ENCODE results near the gene GNAZ. TPM values are rescaled to one million over a fixed set of nuclear protein-coding genes. Genes with fewer than 3 reads are reported as not detected.

Gene GNAZ
- total RNA-seq, 2 experiments from 2014 or later = 1.2 to 2.1 TPM

DNA sequence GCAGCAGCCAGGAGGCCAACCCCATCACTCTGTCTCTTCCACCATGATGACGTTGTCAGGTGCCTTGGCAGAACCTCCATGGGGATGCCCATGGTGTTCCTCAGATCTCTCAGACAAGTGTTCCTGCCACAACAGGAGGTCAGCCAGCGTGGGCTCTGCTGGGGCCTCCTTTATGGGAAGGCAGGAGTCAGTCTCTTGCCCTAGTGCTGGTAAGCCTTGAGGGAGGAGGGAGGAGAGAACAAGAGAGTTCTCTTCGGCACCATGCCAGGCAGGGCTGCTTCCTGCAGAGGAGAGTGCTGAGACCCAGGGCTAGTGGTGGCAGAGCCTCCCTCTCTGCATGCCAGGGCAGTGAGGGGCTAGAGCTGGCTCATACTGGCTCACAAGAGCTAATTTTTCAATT is 32.5 kb downstream of the GNAZ start:
- ChIA-PET POLR2A (no interaction called here), CTCF (no interaction called here)

DNA sequence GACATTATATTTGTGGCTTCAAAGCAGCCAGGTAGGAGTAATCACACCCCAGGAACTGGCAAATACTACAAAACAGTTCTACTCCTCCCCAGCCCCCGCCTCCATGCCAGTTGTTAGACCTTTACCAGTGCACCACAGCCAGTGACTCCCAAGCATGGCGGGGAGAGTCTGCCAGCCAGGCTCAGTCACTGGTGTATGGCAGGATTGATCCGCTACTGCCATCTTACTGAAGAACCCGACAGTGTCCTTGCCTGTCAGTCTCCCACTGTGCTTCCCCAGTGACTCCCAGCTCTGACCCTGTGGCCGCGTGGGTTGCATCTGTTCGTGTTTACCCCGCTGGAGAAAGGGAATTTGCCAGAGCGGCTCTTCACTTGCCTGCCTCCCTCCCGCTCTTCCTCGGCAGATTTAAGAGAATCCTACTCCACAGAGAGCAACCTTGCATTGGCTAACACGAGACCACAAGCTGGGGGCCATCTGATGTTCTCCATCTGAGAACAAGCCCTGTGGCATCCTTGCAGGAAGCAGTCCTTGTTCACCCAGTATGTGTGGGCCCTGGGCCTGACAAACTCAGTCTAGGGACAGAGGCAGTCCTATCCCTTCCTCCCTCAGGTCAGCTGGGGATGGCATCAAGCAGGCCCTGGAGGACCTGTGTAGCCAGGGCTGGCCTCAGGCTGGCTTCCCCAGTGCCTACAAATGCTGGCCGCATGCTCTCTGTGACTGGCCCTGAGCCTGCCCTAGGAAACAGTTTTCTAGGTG is 33.1 kb downstream of the GNAZ start:
- ChIA-PET CTCF (no interaction called here), POLR2A (no interaction called here)

DNA sequence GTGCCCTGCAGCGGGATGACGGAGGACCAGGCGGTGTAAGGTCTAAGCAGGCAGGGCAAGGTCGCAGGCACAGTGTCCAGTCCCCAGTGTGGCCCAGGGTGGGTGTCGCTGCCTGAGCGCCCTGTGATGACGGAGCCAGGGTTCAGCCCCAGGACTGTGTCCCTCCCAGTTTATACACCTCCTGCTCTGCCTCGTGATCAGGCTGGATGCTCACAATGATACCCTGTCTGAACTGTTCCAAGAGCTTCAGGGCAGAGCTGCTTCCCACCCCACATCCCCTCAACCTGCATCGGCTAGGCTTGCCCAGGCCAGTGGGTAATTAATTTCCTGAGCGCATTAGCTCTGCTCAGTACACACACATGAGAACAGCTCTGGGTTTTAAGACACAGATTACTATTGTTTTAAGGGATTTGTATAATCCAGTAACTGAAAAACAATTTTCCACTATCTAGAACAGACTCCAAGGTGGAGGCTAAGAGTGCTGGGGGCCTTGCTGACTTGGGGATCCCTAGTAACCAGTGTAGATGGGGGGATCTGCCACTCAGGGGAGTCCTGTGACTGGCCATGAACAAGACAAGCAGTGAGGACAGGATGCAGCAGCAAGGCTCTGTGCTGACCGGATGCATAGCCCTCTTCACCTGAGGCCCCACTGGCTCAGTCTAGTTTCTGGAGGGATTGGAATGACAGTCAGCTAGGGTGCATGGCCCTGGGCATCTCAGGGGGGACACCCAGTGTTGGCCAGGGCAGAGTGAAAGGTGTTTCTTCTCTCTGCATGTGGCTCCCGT is 34.1 kb downstream of the GNAZ start:
- CTCF ChIA-PET = no interaction called here

DNA sequence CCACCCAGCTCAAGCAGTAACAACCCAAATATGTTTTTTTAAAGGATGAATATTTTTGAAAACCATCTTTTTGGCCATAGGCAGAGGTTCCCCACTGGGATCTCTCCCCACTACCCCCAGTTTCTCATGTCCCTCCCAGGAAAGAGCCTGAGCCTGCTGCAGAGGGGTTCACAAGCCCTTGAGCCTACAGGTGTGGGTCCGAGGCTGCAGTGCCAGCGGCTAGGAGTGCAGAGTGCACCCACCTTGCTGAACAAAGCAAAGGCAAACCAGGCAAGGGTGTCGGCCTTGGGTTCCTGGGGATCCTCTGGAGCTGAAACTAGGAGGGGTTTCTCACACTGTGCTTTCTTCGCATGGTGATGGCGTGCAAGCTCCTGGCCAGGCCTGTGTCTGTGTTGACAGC is 35.0 kb downstream of the GNAZ start:
- ChIA-PET POLR2A (no interaction called here), CTCF (no interaction called here)

More for the DNA sequence above, 34.1 kb downstream of the GNAZ start:
- POLR2A ChIA-PET = no interaction called here

DNA sequence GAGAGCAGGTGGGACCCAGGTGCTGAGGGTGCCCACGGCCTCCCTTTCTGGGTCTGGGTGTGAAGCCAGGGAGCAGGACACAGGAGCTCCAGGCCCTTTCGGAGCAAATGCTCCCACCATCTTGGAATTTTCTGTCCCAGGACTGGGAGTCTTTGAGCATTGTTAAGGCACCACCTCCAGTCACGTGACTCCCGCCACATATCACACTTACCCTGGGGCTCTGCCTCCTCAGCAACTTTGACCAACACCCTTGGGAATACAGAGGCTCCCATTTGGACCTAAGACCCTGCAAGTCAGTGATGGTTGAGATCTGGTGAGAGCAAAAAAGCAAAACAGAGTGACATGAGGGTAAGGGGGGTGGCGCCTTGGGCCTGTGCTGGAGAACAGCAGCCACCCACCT is 35.6 kb downstream of the GNAZ start:
- ChIA-PET POLR2A (no interaction called here), CTCF (no interaction called here)

DNA sequence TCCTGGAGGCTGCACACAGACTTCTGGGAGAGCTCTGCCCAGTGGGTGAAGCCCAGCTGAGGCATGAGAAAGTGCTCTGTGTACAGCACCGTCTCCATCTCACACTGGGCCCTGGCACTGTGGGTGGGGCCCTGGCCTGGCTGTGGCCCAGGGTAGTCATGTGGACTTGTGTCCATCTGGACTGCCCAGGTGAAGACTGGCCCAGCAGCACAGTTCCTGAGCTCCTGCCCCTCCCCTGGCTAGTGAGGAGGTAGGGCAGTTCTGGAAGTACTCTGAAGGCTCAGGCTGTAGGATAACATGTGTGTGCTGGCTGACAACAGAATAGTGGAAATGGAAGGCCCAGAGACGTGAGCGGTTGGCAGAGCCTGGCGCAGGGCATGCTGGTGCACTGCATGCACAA is 36.0 kb downstream of the GNAZ start:
- POLR2A ChIA-PET = no interaction called here
- CTCF ChIA-PET = no interaction called here

DNA sequence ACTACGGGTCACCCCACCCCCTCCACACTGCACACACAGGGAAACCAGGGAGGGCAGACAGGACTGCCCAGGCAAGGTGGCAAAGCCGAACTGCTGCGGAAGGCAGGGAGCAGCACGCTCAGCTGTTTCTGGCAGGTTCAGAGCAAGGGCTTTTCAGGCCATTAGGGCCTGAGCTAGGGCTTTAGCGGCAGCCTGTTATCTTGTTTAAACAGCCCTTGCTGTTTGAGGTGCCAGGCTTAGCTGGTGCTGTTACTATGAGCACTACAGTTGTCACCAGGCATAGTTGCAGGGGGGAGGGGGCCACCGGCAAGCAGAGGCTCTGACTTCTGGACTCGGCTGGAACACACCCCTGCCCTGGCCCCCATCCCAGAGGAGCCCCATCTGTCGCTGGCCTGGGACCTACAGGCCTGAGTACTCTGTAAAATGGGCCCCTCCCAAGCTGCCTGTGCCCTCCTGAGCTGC is 36.6 kb downstream of the GNAZ start:
- POLR2A ChIA-PET = no interaction called here
- CTCF ChIA-PET = no interaction called here

DNA sequence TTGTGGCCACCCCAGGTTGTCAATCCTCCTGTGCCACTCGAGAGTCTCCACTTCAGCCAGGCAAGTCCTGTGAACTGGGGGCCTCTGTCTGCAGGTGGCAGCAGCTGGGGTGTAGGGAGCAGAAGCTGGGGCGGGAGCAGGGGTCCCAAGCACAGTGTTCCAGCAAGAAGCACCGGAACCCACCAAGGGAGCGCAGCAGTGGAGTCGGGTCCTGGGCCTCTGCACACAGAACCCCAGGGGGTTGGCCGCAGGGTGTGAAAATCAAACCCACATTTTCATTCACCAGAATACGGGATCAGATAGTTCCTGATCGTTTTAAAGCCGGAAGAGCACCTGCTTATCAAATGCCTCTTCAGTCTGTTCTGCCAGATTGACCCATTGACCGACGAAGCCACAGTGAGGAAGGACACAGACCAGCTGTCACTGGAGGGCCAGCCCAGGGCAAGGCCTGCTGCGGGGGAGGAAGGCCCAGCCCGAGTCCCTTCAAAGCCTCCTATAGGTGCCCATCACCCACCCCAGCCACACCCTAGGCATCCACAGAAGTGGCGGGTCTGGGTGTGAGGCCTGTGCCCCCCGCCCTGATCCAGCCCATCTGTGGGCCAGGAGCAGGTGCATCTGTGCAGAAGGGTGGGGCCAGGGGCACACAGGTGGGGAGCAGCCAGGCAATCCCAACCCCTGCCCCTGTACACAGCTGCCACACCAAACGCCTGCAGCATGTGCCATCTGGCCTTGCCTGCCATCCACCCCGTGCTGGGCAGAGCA is 37.3 kb downstream of the GNAZ start:
- ChIA-PET CTCF (no interaction called here), POLR2A (no interaction called here)

DNA sequence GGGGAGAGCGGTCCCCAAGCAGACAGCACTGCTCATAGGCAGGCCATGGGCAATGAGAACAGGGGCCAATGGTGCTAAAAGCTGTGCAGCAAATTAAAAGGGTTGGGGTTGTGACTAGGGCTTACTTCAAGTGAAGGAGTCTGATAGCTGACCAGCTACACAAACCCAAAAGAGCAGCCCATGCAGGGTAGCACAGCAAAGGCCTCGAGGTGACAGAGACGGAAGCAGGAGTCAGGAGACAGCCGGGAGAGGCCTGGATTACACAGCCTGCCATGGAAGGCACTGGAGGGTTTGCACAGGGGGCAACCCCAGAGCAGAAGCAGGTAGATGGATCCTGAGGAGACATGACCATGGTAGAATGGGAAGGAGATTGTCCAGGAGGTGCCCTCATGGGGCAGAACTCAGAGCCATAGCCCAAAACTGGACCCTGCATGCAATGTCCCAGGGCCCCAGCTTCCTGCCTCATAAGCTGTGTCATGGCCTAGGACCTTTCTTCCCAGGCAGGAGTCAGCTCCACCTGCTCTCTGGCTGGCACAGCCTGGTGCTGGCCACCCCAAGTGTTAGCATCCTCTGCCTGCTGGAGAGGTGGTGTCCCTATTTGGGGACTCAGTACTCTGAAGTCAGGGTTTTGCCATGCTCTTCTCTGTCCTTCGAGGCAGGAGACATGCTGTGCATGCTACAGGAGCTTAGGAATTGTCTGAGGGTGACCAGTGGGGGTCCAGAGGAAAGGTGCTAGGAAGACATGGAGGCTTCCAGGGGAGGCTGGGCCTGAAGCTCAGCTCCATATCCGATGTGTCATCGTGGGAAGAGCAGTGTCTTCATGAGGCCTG is 38.1 kb downstream of the GNAZ start:
- POLR2A ChIA-PET = no interaction called here
- CTCF ChIA-PET = no interaction called here

DNA sequence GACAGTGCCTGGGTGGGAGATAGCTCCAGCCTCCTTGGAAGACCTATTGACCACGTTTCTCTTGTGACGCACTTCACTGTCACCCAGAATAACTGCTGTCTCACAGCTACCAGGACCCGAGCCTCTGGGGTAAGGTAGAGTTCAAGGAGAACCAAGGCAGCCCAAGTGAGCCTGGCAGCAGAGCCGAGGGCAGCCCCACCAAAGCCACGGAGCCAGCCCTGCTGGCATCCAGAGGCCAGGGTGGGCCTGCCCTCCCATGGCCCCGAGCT is 38.7 kb downstream of the GNAZ start:
- ChIA-PET CTCF (no interaction called here), POLR2A (no interaction called here)

DNA sequence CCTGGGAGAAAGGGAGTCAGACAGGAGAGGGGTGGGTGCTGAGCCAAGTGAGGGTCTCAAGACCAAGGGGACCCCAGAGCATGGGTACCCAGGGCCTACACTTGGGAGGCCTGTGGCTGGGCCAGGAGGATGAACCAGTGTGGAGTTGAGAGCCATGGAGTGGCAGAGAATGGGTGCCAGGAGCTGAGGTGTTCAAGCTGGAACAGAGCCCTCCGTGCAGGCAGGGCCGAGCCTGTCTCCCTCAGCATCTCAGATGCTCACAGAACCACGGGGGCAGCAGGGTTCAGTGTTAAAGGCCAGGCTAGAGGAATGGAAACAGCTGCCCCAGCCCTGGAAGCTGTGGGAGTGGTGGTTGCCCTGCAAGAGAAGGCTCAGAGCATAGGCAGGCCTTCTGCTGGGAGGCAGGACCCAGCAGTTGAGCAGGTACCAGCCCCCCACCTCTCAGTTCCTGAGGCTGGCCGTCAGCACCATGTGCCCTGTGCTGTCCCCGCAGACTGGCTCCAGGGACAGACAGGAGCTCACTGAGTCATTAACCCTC is 39.2 kb downstream of the GNAZ start:
- POLR2A ChIA-PET = interaction anchor here (1.1 kb wide), 1 partner anchor 31 kb away, joined by 3 read pairs; no protein-coding TSS in a partner anchor
- CTCF ChIA-PET = no interaction called here

DNA sequence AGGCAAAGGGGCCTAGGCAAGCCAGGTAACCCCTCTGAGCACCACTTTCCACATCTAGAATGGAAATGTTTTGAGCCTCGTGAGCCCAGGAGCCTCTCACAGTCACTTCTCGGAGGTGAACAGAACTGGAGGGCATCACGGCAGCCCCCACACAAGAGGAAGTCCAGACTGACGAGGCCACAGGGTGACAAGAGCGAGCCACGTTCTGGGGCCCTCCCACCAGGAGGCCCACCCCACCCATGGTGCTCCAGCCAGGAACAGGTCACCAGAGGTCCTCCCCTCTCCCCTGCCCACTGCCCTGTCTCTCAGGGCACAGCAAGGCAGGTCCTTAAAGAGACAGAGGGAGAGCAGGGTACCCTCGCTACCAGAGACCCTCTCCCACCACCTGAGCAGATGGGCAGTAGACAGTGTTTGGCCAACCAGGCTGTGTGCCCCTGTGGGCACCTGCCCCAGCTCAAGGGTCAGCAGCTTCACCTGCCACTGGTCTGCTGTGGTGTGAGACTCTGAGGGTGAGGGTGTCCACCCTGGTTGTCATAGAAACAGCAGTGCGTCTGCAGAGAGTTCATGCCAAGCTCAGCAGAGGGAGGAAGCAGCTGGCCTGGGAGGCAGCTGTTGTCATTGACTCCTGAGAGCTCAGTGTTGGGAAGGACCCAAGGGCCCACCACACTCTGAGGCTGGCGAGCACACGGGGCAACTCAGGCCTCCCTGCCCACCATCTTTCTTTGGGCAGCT is 40.0 kb downstream of the GNAZ start:
- ChIA-PET CTCF (no interaction called here), POLR2A (interaction anchor here (1.1 kb wide), 1 partner anchor 30 kb away, joined by 3 read pairs; no protein-coding TSS in a partner anchor)

DNA sequence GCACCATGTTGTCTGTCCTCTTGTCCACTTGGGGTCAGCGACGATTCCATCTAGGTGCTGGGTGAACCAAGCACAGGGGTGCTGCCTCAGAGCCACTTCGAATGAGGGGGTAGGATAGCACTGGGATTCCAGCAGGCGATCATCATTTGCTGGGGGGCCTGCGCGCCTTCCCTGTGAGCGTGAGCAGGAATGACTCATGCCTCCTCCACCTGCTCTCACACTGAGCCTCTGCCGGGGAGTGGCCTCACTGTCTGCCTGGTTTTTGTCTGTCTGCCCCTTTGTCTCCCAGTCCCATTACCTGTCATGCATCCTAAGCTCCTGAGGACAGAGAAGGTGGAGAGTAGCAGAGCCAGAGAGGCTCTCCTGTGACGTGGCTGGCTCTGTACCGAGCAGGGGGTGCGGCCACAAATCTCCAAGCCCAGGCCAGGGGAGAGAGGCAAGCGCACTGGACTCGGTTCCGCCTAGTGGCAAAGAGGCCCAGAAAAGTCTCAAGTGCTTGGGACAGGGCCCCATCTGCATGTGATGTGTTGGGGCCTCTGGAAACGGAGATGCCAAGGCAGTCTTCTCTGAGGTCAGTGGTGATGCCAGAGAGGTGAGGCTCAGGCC is 40.7 kb downstream of the GNAZ start:
- ChIA-PET POLR2A (no interaction called here), CTCF (no interaction called here)

DNA sequence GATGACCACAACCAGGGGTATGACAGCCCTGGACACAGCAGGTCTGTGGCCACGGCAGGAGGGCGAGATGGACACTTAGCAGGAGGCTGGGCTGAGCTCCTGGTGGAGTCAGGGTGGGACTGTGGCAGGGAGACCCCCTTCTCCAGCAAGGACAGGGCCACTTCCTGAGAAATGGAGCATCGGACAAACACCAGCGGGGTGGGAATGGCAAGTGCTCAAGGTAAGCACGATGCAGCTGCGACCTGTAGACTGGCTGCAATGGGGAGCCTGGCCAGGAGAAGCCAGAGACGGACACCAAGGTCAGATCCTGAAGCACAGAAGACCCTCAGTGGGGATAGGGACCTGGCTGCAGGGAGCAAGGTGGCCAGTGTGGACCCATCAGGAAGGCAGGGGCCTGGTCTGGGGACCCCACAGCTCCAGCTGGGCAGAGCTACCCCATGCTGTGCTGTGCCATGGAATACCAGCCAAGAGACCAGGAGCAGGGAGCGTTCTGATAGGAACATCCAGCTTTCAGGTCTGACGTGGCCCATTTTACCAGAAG is 42.2 kb downstream of the GNAZ start:
- ChIA-PET POLR2A (no interaction called here), CTCF (no interaction called here)

DNA sequence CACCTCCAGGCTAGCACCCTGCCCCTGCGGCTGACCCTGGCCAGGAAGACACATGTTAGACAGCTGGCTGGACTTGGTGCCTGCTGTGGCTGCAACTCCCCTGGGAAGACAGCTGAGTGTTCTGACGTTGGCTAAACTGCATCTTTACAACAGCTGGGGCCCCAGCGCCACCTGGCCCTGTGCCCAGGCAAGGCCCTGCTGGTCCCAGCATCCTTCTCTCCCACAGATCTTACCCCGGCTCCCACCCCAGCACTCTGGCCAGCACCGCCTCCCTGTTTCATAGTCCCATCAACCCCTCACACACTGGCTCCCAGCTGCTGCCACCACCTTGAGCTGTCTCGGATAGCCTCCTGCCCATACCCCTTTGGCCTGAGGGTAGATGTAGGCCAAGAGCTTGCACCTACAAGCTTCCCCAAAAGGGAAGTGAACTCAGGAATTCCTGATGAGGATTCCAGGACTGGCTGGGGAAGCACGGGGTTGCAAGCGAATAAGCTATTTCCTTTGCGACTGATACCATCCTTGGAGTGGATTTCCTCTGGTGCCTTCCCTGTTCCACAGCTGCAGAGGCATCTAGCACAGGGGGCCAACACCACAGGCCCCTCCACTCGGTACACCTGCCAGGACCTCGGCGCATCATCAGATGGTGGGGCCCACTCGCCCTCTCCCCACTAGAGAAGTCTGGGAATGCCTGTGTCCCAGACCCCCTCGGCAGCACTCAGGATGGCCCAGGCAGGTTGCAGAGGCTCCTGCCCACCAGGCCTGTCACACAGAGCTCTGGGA is 42.9 kb downstream of the GNAZ start:
- POLR2A ChIA-PET = no interaction called here
- CTCF ChIA-PET = interaction anchor here (0.5 kb wide), 1 partner anchor 904 kb away, joined by 5 read pairs; no protein-coding TSS in a partner anchor

DNA sequence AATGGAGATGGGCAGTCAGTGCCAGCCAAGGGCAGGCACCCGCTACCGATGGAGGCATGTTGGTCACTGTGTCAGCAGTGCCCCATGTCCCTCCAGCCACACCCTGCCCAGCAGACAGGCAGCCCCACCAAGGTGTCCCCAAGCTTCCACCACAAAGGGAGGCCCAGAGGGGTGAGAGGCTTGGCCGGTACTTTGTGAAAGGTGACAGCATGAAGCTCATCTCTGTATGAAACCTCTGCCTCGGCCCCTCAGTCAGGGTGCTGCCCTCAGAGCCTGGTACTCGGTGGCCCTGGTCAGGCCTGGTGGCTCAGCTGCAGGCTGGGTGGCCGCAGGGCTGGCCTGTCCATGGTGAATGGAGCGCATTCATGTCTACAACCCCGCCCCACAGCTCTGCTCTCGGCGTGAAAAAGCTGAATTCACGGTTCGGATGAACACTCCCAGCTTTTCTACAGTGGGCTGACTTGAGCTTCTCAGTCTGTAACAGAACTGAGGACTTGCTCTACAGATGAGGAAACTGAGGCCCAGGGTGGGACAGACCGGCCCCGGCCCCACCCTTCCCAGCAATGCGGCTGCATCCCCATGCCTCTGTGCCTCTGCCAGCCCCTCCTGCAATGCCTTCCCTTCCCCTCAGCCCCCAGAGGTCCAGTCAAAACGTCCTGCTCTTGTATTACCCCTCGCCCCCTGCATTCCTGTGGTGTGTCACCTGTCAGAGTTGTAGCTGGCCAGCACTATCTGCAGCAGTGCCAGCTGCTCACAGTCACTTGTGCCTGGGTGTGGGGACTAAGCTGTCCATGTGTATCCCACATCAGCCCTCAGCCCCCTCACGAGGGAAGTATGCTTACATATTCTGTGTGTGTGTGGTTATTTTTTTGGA is 43.8 kb downstream of the GNAZ start:
- ChIA-PET POLR2A (no interaction called here), CTCF (interaction anchor here (0.5 kb wide), 1 partner anchor 905 kb away, joined by 5 read pairs; no protein-coding TSS in a partner anchor)

DNA sequence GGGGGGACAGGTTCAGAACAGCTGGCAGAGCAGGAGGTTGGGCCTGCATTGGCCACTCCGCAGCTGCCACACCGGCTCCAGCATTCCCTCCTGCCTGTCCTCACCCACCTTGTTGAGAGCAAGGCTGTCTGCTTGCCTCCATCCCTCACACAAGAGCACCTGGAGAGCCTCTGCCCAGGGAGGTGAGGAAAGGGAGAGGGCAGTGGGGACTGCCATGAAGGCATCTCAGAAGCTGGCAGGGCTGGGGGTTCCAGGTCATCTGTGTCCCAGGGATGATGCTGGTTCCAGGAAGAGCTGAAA is 44.4 kb downstream of the GNAZ start:
- POLR2A ChIA-PET = no interaction called here
- CTCF ChIA-PET = no interaction called here
